HCT116 (cell line): Measurements from ENCODE around the gene PSENEN. TPM values are rescaled to one million over a fixed set of nuclear protein-coding genes. Genes with fewer than 3 reads are reported as not detected.

Source experiments
- ATAC-seq: fragments of 200-7000 bp; cut with Tn5 transposase; 2 replicates; pipeline ENCODE4 v1.9.1; 2020; ENCODE audit warnings: mild to moderate bottlenecking, moderate library complexity
- BruUV-seq: library from RNA; stranded (reverse); fragments of 400-500 nt; replicated peaks from 2 replicates; lab custom pipeline; 2021; lab: Mats Ljungman, UMichigan
- CTCF ChIA-PET: fragments of 300-600 bp; sonication (Branson Sonifier 250); formaldehyde crosslinking; loops from one replicate; lab custom pipeline; 2021; ENCODE audit warnings: antibody characterized with exemption; lab: Charles Lee
- POLR2A ChIA-PET: fragments of 300-600, 350-600 bp; sonication (Branson Sonifier 250); formaldehyde crosslinking; loops from one replicate; lab custom pipeline; 2021; ENCODE audit warnings: antibody characterized with exemption; lab: Charles Lee
- RAD21 ChIA-PET, 2 experiments: fragments of 300-600 bp; sonication (Branson Sonifier 250); formaldehyde crosslinking; loops; one replicate each; lab custom pipeline; 2023; ENCODE audit warnings: low total read pairs in 2 of 2; ENCODE audit not compliant: uncharacterized antibody in 2 of 2, unreplicated experiment in 2 of 2, low non-redundant PET in 1 of 2; lab: Charles Lee
- DNase-seq: peaks from one replicate; pipeline ENCODE4 v3.0.0-alpha.2; 2010; ENCODE audit warnings: low read depth, low spot score
- H2AFZ ChIP-seq: fragments of 200-600 bp; shearing (Covaris generic), sonication (generic); 2 replicates; pipeline ENCODE4 v1.6.1; 2017; ENCODE audit warnings: low read depth, mixed run types, mixed read lengths, antibody characterized with exemption, low read length; ENCODE audit not compliant: poor library complexity, severe bottlenecking
- H3K27ac ChIP-seq: 2 replicates; pipeline ENCODE4 v1.5.1; 2012; ENCODE audit warnings: low read depth, low read length
- H3K27me3 ChIP-seq: fragments of 200-600 bp; sonication (generic); 2 replicates; pipeline ENCODE4 v1.6.1; 2016; ENCODE audit warnings: mixed run types, low read length, mixed read lengths; ENCODE audit not compliant: insufficient read depth
- H3K36me3 ChIP-seq, 2 experiments: fragments of 200-500 bp in 1 of 2; fragments of 200-600 bp in 1 of 2; sonication (Bioruptor generic) in 1 of 2; sonication (generic) in 1 of 2; 2 replicates each; pipeline versions ENCODE4 v1.5.1 to v1.6.1; 2014 to 2016; ENCODE audit warnings: low read length in 2 of 2, inconsistent platforms in 1 of 2, mixed read lengths in 1 of 2, mixed run types in 1 of 2; ENCODE audit not compliant: insufficient read depth in 2 of 2, control insufficient read depth in 1 of 2
- H3K4me1 ChIP-seq, 2 experiments: fragments of 200-600 bp in 1 of 2; sonication (generic) in 1 of 2; 2 replicates each; pipeline versions ENCODE4 v1.5.1 to v1.6.1; 2012 to 2017; ENCODE audit warnings: low read length in 2 of 2, inconsistent platforms in 1 of 2, mild to moderate bottlenecking in 1 of 2, mixed read lengths in 1 of 2, mixed run types in 1 of 2, moderate library complexity in 1 of 2; ENCODE audit not compliant: insufficient read depth in 2 of 2, control insufficient read depth in 1 of 2
- H3K4me2 ChIP-seq: fragments of 200-600 bp; sonication (generic); 2 replicates; pipeline ENCODE4 v1.6.1; 2017; ENCODE audit warnings: mixed run types, low read length, mixed read lengths
- H3K4me3 ChIP-seq, 2 experiments: fragments of 200-600 bp in 1 of 2; sonication (generic) in 1 of 2; replicated peaks in 1 of 2; 2 replicates each; pipeline ENCODE4 v1.5.1; 2011 to 2016; ENCODE audit warnings: low read length in 2 of 2, control low read depth in 1 of 2, low read depth in 1 of 2, mild to moderate bottlenecking in 1 of 2, mixed read lengths in 1 of 2, mixed run types in 1 of 2
- H3K79me2 ChIP-seq: fragments of 200-600 bp; sonication (generic); 2 replicates; pipeline ENCODE4 v1.6.1; 2017; ENCODE audit warnings: mild to moderate bottlenecking, mixed run types, low read length, moderate library complexity, mixed read lengths; ENCODE audit not compliant: insufficient read depth
- H3K9ac ChIP-seq: fragments of 200-600 bp; sonication (generic); 2 replicates; pipeline ENCODE4 v1.6.1; 2016; ENCODE audit warnings: low read length, mixed read lengths
- H3K9me2 ChIP-seq: fragments of 200-600 bp; sonication (generic), shearing (Covaris generic); 2 replicates; pipeline ENCODE4 v1.6.1; 2017; ENCODE audit warnings: mixed run types, mild to moderate bottlenecking, moderate library complexity; ENCODE audit not compliant: insufficient read depth
- H3K9me3 ChIP-seq, 2 experiments: fragments of 200-500 bp in 1 of 2; fragments of 200-600 bp in 1 of 2; sonication (Bioruptor generic) in 1 of 2; sonication (generic) in 1 of 2; 2 replicates each; pipeline ENCODE4 v1.6.1; 2014 to 2017; ENCODE audit warnings: low read length in 2 of 2, mixed read lengths in 2 of 2, inconsistent platforms in 1 of 2, low read depth in 1 of 2, mild to moderate bottlenecking in 1 of 2, mixed run types in 1 of 2, moderate library complexity in 1 of 2; ENCODE audit not compliant: control insufficient read depth in 1 of 2, insufficient read depth in 1 of 2
- H4K20me1 ChIP-seq: fragments of 200-600 bp; sonication (generic), shearing (Covaris generic); 2 replicates; pipeline ENCODE4 v1.6.1; 2017; ENCODE audit warnings: mixed run types, mild to moderate bottlenecking, moderate library complexity; ENCODE audit not compliant: insufficient read depth
- ATF3 ChIP-seq: IDR thresholded peaks from 2 replicates; pipeline ENCODE4 v1.6.1; 2012
- CBX3 ChIP-seq: IDR thresholded peaks from 2 replicates; pipeline ENCODE4 v1.6.1; 2012; ENCODE audit warnings: low read depth
- CEBPB ChIP-seq: IDR thresholded peaks from 2 replicates; pipeline ENCODE4 v1.6.1; 2012; ENCODE audit warnings: low read depth
- CTCF ChIP-seq, 3 experiments: fragments of 200-600 bp in 1 of 3; sonication (generic) in 1 of 3; IDR thresholded peaks in 2 of 3; conservative IDR thresholded peaks in 1 of 3; 2 replicates each; pipeline ENCODE4 v1.5.1; 2012 to 2017; ENCODE audit warnings: low read depth in 2 of 3, low read length in 2 of 3, antibody characterized with exemption in 1 of 3, borderline replicate concordance in 1 of 3, control low read depth in 1 of 3, mild to moderate bottlenecking in 1 of 3, mixed read lengths in 1 of 3, mixed run types in 1 of 3, moderate library complexity in 1 of 3; ENCODE audit not compliant: insufficient read depth in 1 of 3
- EGR1 ChIP-seq: IDR thresholded peaks from 2 replicates; pipeline ENCODE4 v1.6.1; 2012; ENCODE audit warnings: low read depth
- EZH2 ChIP-seq: fragments of 200-600 bp; sonication (generic); IDR thresholded peaks from 2 replicates; pipeline ENCODE4 v1.6.1; 2017; ENCODE audit warnings: antibody characterized with exemption, mixed run types
- JUND ChIP-seq: IDR thresholded peaks from 2 replicates; pipeline ENCODE4 v1.6.1; 2012
- MAX ChIP-seq: IDR thresholded peaks from 2 replicates; pipeline ENCODE4 v1.6.1; 2012
- POLR2AphosphoS5 ChIP-seq: IDR thresholded peaks from 2 replicates; pipeline ENCODE4 v1.6.1; 2011; ENCODE audit warnings: mild to moderate bottlenecking, low read depth, low read length, moderate library complexity
- RAD21 ChIP-seq: IDR thresholded peaks from 2 replicates; pipeline ENCODE4 v1.6.1; 2012; ENCODE audit warnings: low read depth, mild to moderate bottlenecking
- REST ChIP-seq: IDR thresholded peaks from 2 replicates; pipeline ENCODE4 v1.6.1; 2012; ENCODE audit warnings: low read depth
- SIN3A ChIP-seq: IDR thresholded peaks from 2 replicates; pipeline ENCODE4 v1.6.1; 2012; ENCODE audit warnings: low read depth
- TCF7L2 ChIP-seq: IDR thresholded peaks from 2 replicates; pipeline ENCODE4 v1.7.0; 2011; ENCODE audit warnings: borderline replicate concordance, inconsistent platforms; ENCODE audit not compliant: insufficient read depth, insufficient read length; ENCODE audit errors: extremely low read depth
- YY1 ChIP-seq: IDR thresholded peaks from 2 replicates; pipeline ENCODE4 v1.6.1; 2011; ENCODE audit warnings: low read length, low read depth, moderate library complexity, mild to moderate bottlenecking; ENCODE audit not compliant: insufficient replicate concordance; ENCODE audit errors: extremely low read depth
- ZBTB33 ChIP-seq: IDR thresholded peaks from 2 replicates; pipeline ENCODE4 v1.6.1; 2011; ENCODE audit warnings: mild to moderate bottlenecking, low read length, moderate library complexity; ENCODE audit not compliant: insufficient replicate concordance; ENCODE audit errors: extremely low read depth
- ZFX ChIP-seq: fragments of 450-650 bp; IDR thresholded peaks from 2 replicates; pipeline ENCODE4 v1.6.1; 2017
- ZNF274 ChIP-seq: fragments of 200-500 bp; sonication (Bioruptor generic); IDR thresholded peaks from 2 replicates; pipeline ENCODE4 v1.6.1; 2014; ENCODE audit warnings: mild to moderate bottlenecking, low read depth, low read length, inconsistent platforms
- intact Hi-C: fragments of 100-400 bp; cut with micrococcal nuclease; formaldehyde crosslinking; loops from 2 replicates; pipeline ENCODE4 v1.10.0; 2022
- total RNA-seq: library from RNA; stranded (reverse); gene quantifications from one replicate; pipeline ENCODE4 v1.2.1, GENCODE V29; 2021; ENCODE audit not compliant: unreplicated experiment

Gene PSENEN
- total RNA-seq, 1 experiment from 2014 or later = 55.3 TPM

- Histone ChIP-seq H3K79me2 (no peaks in the 10 kb centered on the region), H3K4me2 (no peak overlapping the region), H2AFZ (no peak overlapping the region), H4K20me1 (no peaks in the 10 kb centered on the region), H3K27me3 (no peaks in the 10 kb centered on the region), H3K9ac (no peak overlapping the region), H3K36me3 (0 out of 4 replicates have a peak, but pooled peaks cover 0 to under 1% of the 10 kb centered on the region in 2 experiments), H3K4me3 (no peak overlapping the region), H3K4me1 (peaks cover 0 to 5% of the 10 kb centered on the region in 2 experiments; a peak in 2 of 4 replicates), H3K27ac (no peak overlapping the region; the same call in 1 of the 2 replicates), H3K9me3 (no peaks in the 10 kb centered on the region), H3K9me2 (no peaks in the 10 kb centered on the region)
- POLR2A ChIA-PET = no interaction called here
- CTCF ChIA-PET = no interaction called here
- RAD21 ChIA-PET = interaction anchor here in 1 of 2 experiments (0.6 kb wide), 1 partner anchor 384 kb away, joined by 3 read pairs; no protein-coding TSS in a partner anchor
- DNase-seq (no peak), ATAC-seq (0 out of 2 replicates have a peak, but pooled peaks have one; percentile 4)
- TF ChIP-seq YY1 (no peak), ZBTB33 (no peak), CTCF (IDR thresholded peaks at IDR 0.05 in 2 of 3, conservative IDR thresholded peaks at IDR 0.05 in 1 of 3; ENCODE audit: borderline replicate concordance in 1 of 3, insufficient read depth in 1 of 3, low read depth in 2 of 3, low read length in 2 of 3) (no peak), TCF7L2 (no peak), SIN3A (no peak), RAD21 (no peak), CEBPB (no peak), EGR1 (no peak), POLR2AphosphoS5 (no peak), ZNF274 (no peak), JUND (no peak), ATF3 (no peak), CBX3 (no peak), REST (no peak), ZFX (no peak), MAX (no peak), EZH2 (no peak)
- BruUV-seq = no TSS peak
- intact Hi-C loops = no loop called here
Observed at GRCh38 chr19:35789978-35790944, 44.8 kb downstream of the PSENEN start.
